ENCODE data around the gene CLDN7.

Gene CLDN7

GRCh38 chr17:7304179-7304578 is 41.9 kb upstream of the CLDN7 start:
- TF ChIP-seq CTCF (IDR thresholded peaks at IDR 0.05; ENCODE audit: extremely low read depth, missing control alignments) = no peak

GRCh38 chr17:7296189-7296861 is 34.0 kb upstream of the CLDN7 start:
- DNase-seq (ENCODE audit: low spot score) = peak; percentile 89
- TF ChIP-seq CTCF (IDR thresholded peaks at IDR 0.05; ENCODE audit: extremely low read depth, missing control alignments) = peak; percentile 99

More at GRCh38 chr17:7304179-7304578, 41.9 kb upstream of the CLDN7 start:
- no peak for DNase-seq (ENCODE audit: low spot score)

- peak; percentile 34 for DNase-seq (ENCODE audit: low spot score)
- TF ChIP-seq CTCF (IDR thresholded peaks at IDR 0.05; ENCODE audit: extremely low read depth, missing control alignments) = no peak
Observed at GRCh38 chr17:7295230-7296180, 33.2 kb upstream of the CLDN7 start.

DNA sequence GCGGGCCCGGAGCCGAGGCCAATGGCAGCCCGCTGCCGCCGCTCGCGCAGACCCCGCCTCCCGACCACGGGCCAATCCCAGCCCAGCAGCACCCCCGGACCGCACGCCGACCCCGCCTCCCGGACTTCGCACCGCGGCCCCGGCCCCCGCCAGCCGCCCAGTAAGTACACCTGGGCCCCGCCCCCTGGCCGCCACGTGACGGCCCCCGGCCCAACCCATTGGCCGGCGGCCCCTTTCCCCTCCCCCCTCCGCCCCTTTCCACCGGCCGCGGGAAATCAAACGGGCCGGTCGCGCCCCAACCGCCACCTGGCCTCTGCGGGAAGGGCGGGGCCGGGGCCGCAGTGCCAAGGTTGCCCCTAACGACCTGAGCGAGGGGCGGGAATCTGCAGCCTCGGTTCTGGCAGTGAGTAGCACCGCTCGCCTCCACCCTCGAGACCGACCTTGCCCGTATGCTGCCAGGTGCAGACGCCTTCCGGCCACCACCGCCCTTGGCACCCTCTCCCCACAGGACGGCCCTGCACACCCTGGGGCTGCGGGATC is 32.4 kb upstream of the CLDN7 start, which contains the start of gene YBX2:
YBX2 (minus strand) TSS at position 26 of the 540 bp plus-strand sequence. CDS start 139 bp downstream, outside the sequence.
- peak; percentile 92 for DNase-seq (ENCODE audit: low spot score)
- TF ChIP-seq CTCF (IDR thresholded peaks at IDR 0.05; ENCODE audit: extremely low read depth, missing control alignments) = no peak

DNA sequence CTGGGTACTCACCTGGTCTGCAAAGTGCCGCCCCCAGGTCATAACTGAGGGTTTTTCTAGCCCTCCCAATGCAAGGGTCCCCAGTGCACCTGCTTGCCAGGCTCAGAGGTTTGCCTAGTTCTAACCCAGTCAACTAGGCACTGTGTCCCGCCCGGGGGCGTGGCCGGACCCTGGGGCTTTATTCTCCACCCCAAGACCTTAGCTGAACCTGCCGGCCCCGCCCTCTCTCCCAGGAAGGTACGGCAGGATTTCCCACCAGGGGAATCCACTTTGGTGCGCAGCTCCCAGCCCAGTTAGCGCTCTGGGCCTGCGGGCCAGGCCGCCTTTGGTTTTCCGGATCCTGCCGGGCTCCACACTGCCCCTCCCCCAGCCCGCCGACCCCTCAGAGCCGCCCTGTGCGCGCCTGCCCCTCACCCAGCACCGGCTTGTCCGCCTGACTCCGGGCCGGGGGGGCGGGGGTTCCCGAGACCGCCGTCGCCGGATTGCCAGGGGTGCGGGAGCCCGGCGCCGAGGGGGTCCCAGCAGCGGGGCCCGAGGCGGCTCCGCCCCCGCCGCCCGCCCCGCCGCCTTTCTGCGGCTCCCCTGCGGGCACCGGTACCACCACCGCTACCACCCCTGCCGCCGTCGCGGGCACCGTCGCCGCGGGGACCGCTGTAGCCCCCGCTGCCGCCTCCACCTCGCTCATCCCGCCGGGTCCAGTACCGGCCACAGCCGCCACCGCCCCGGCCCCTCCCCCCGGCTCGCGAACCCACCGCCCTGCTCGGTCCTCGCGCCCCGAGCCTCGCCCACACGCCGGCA is 31.7 kb upstream of the CLDN7 start:
- DNase-seq (ENCODE audit: low spot score) = peak; percentile 42

DNA sequence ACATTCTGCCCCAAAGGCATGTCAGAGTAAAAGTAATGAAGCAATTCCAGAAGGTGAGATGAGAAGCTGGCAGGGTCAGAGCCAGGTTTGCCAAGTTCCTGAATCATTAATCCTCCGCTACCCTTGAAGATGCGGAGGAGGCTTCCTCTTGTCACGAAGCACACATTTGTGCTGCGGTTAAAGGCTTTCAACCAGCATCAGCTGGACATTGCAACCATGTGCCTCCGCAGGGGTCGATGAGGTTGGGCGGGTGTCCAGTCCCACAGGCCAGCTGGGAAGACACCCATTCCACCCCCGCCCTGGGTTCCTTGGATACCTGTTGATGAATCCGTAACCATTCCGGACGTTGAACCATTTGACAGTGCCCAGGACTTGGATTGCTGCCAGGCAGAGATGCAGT is 30.9 kb upstream of the CLDN7 start:
- no peak for TF ChIP-seq CTCF (IDR thresholded peaks at IDR 0.05; ENCODE audit: extremely low read depth, missing control alignments)
- DNase-seq (ENCODE audit: low spot score) = peak; percentile 28

More for the DNA sequence above, 31.7 kb upstream of the CLDN7 start:
- no peak for TF ChIP-seq CTCF (IDR thresholded peaks at IDR 0.05; ENCODE audit: extremely low read depth, missing control alignments)
